ENCODE measurements around the gene SLC4A7.
"Not testable (repeated sequence)": the region's sequence is repeated elsewhere in the genome, so short reads cannot be mapped to it uniquely, and the experiment has no call there.

The SLC4A7 gene

DNA sequence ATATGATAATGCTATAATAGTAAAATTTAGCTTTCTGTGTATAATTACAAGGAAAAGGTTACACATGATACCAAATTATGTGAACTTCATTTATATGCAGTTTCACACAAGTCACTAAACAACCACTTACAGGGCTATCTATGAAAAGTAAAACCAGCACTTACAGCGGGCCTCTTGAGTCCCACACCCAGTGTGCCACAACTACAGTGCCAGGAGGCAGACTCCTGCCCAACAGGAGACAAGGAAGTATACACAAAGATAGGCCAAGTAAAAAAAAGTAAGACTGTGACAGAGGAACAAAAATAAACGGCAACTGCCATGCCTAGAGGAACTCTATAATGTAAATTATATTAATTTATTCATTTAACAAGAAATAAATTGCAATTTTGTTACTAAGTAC, 61.6 kb downstream of the SLC4A7 start:
- Histone ChIP-seq H3F3A (ENCODE audit: low read depth) (no peaks in the 10 kb centered on the region), H3K9ac (ENCODE audit: low read depth, low read length, poor library complexity, severe bottlenecking) (no peak overlapping the region), H3K4me1 (ENCODE audit: insufficient read depth, low read length, poor library complexity, severe bottlenecking) (no peaks in the 10 kb centered on the region), H2AFZ (ENCODE audit: low read length) (no peak overlapping the region), H3K36me3 (ENCODE audit: insufficient read depth, low read length) (peaks cover 28% of the 10 kb centered on the region; the same call in 1 of the 2 replicates), H3K9me2 (replicated peaks; ENCODE audit: low read depth, low read length) (no peaks in the 10 kb centered on the region), H3K79me2 (ENCODE audit: insufficient read depth, low read length) (no peaks in the 10 kb centered on the region), H4K20me1 (ENCODE audit: insufficient read depth, low read length, poor library complexity, severe bottlenecking) (no peaks in the 10 kb centered on the region), H3K4me3 (ENCODE audit: low read length, poor library complexity, severe bottlenecking) (no peak overlapping the region), H3K27me3 (ENCODE audit: insufficient read depth, low read length, poor library complexity, severe bottlenecking) (no peaks in the 10 kb centered on the region), H3K4me2 (ENCODE audit: low read depth, low read length, poor library complexity, severe bottlenecking) (no peak overlapping the region), H3K9me3 (ENCODE audit: insufficient read depth, low read depth, low read length) (no peaks in the 10 kb centered on the region)
- TF ChIP-seq, protein P1, sequence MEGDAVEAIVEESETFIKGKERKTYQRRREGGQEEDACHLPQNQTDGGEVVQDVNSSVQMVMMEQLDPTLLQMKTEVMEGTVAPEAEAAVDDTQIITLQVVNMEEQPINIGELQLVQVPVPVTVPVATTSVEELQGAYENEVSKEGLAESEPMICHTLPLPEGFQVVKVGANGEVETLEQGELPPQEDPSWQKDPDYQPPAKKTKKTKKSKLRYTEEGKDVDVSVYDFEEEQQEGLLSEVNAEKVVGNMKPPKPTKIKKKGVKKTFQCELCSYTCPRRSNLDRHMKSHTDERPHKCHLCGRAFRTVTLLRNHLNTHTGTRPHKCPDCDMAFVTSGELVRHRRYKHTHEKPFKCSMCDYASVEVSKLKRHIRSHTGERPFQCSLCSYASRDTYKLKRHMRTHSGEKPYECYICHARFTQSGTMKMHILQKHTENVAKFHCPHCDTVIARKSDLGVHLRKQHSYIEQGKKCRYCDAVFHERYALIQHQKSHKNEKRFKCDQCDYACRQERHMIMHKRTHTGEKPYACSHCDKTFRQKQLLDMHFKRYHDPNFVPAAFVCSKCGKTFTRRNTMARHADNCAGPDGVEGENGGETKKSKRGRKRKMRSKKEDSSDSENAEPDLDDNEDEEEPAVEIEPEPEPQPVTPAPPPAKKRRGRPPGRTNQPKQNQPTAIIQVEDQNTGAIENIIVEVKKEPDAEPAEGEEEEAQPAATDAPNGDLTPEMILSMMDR (conservative IDR thresholded peaks at IDR 0.05; ENCODE audit: low read length) = no peak
- TF ChIP-seq EZH2phosphoT487 (IDR thresholded peaks at IDR 0.05; ENCODE audit: borderline replicate concordance) = no peak

DNA sequence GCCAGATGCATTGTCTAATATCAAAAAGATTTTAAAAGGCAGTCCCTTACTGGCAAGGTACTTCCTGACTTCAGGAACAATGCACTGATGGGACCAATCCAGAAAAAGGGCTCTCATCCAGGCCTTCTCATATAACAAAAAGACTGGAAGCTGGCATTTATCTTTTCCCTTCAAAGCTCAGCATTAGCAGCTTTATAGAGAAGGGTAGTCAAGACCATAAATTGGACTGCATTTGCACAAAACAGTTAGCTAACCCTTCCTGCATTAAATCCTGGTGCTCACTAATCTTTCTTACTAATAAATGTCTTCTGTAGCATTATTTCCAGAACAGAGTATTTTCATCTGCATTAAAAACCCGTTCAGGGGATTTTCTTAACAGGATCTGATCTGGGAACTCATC, 69.0 kb downstream of the SLC4A7 start:
- no peaks in the 10 kb centered on the region for H3K9me3 ChIP-seq (ENCODE audit: insufficient read depth, low read depth, low read length)
- H3K4me3 ChIP-seq (ENCODE audit: low read length, poor library complexity, severe bottlenecking) = no peak overlapping the region
- peaks cover 40% of the 10 kb centered on the region; the same call in 1 of the 2 replicates for H3K36me3 ChIP-seq (ENCODE audit: insufficient read depth, low read length)
- no peak overlapping the region for H2AFZ ChIP-seq (ENCODE audit: low read length)
- H3K4me2 ChIP-seq (ENCODE audit: low read depth, low read length, poor library complexity, severe bottlenecking) = no peak overlapping the region
- H3K27me3 ChIP-seq (ENCODE audit: insufficient read depth, low read length, poor library complexity, severe bottlenecking) = no peaks in the 10 kb centered on the region
- no peaks in the 10 kb centered on the region for H4K20me1 ChIP-seq (ENCODE audit: insufficient read depth, low read length, poor library complexity, severe bottlenecking)
- no peak for TF ChIP-seq EZH2phosphoT487 (IDR thresholded peaks at IDR 0.05; ENCODE audit: borderline replicate concordance)
- TF ChIP-seq, protein P1 (conservative IDR thresholded peaks at IDR 0.05; ENCODE audit: low read length) = no peak
- H3K9me2 ChIP-seq (replicated peaks; ENCODE audit: low read depth, low read length) = no peaks in the 10 kb centered on the region
- no peaks in the 10 kb centered on the region for H3K79me2 ChIP-seq (ENCODE audit: insufficient read depth, low read length)
- H3F3A ChIP-seq (ENCODE audit: low read depth) = no peaks in the 10 kb centered on the region
- H3K9ac ChIP-seq (ENCODE audit: low read depth, low read length, poor library complexity, severe bottlenecking) = no peak overlapping the region
- H3K4me1 ChIP-seq (ENCODE audit: insufficient read depth, low read length, poor library complexity, severe bottlenecking) = no peaks in the 10 kb centered on the region

DNA sequence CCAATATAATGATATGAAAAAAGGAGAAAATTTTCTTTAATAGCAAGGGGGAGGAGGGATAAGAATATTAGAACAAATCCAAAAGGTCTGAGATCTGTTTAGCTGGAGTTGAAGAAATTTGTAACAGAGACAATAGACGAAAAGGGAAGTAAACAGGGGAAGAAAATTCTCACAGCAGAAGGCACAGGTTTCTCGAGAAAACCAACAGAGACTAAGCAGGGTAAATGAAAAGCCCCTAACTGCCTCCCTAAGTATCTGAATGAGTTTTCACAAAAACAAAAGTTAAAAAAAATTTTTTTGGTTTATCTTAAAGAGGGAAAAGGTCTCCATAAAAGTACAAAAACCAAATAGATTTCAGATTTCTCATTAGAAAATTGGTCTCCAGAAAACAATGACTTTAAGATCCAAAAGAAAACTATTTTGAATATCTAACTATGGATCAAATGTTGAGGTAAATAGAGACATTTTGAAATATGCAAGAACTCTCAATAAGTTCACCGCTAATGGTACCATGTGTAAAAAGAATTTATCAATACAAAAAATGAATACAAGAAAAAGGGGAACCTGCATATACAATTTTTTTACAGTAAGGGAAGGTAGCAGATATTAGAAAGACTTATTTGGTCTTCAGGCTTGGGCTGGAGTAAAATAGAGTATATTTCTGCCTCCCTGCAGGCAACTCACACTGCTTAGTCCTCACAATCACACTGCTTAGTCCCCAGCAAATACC, 91.1 kb downstream of the SLC4A7 start:
- Histone ChIP-seq H3K79me2 (ENCODE audit: insufficient read depth, low read length) (no peaks in the 10 kb centered on the region), H3K36me3 (ENCODE audit: insufficient read depth, low read length) (peaks cover 53% of the 10 kb centered on the region)

DNA sequence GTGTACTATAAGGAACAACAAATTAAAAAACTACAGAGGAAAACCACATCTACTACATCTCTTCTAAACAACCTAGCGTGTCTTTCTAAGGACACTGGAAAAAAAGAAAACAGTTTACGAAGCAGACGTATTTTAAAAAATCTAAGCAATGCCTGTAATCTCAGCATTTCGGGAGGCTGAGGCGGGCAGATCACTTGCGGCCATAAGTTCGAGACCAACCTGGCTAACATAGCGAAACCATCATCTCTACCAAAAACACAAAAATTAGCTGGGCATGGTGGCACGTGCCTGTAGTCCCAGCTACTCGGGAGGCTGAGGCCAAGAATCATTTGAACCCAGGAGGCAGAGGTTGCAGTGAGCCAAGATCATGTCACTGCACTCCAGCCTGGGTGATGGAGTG, 91.8 kb downstream of the SLC4A7 start:
- H3K9ac ChIP-seq (ENCODE audit: low read depth, low read length, poor library complexity, severe bottlenecking); H3K79me2 ChIP-seq (ENCODE audit: insufficient read depth, low read length): not testable (repeated sequence)
- peaks cover 46% of the 10 kb centered on the region for H3K36me3 ChIP-seq (ENCODE audit: insufficient read depth, low read length)

More for the DNA sequence above, 91.1 kb downstream of the SLC4A7 start:
- TF ChIP-seq EZH2phosphoT487 (IDR thresholded peaks at IDR 0.05; ENCODE audit: borderline replicate concordance) = no peak
- TF ChIP-seq, protein P1 (conservative IDR thresholded peaks at IDR 0.05; ENCODE audit: low read length) = no peak
- Histone ChIP-seq H3F3A (ENCODE audit: low read depth) (no peaks in the 10 kb centered on the region), H3K9me3 (ENCODE audit: insufficient read depth, low read depth, low read length) (no peaks in the 10 kb centered on the region), H3K4me1 (ENCODE audit: insufficient read depth, low read length, poor library complexity, severe bottlenecking) (no peaks in the 10 kb centered on the region), H2AFZ (ENCODE audit: low read length) (no peak overlapping the region), H3K27me3 (ENCODE audit: insufficient read depth, low read length, poor library complexity, severe bottlenecking) (no peaks in the 10 kb centered on the region), H4K20me1 (ENCODE audit: insufficient read depth, low read length, poor library complexity, severe bottlenecking) (no peaks in the 10 kb centered on the region), H3K4me3 (ENCODE audit: low read length, poor library complexity, severe bottlenecking) (no peak overlapping the region), H3K9ac (ENCODE audit: low read depth, low read length, poor library complexity, severe bottlenecking) (no peak overlapping the region), H3K9me2 (replicated peaks; ENCODE audit: low read depth, low read length) (no peaks in the 10 kb centered on the region), H3K4me2 (ENCODE audit: low read depth, low read length, poor library complexity, severe bottlenecking) (no peak overlapping the region)

More for the DNA sequence above, 91.8 kb downstream of the SLC4A7 start:
- not testable (repeated sequence) for H3K27me3 ChIP-seq (ENCODE audit: insufficient read depth, low read length, poor library complexity, severe bottlenecking); H3K4me3 ChIP-seq (ENCODE audit: low read length, poor library complexity, severe bottlenecking); H3K9me3 ChIP-seq (ENCODE audit: insufficient read depth, low read depth, low read length); H3K9me2 ChIP-seq (replicated peaks; ENCODE audit: low read depth, low read length); H3K4me2 ChIP-seq (ENCODE audit: low read depth, low read length, poor library complexity, severe bottlenecking); H3K4me1 ChIP-seq (ENCODE audit: insufficient read depth, low read length, poor library complexity, severe bottlenecking); H2AFZ ChIP-seq (ENCODE audit: low read length); H4K20me1 ChIP-seq (ENCODE audit: insufficient read depth, low read length, poor library complexity, severe bottlenecking); H3F3A ChIP-seq (ENCODE audit: low read depth)

All from Loucy (cell line).